ENCODE measurements around the gene PARK7. TPM values are rescaled to one million over a fixed set of nuclear protein-coding genes. Genes with fewer than 3 reads are reported as not detected.

PARK7 gene
- polyA plus RNA-seq, 12 donors, result 238 to 336 (median 303) TPM; not detected in 1

DNA sequence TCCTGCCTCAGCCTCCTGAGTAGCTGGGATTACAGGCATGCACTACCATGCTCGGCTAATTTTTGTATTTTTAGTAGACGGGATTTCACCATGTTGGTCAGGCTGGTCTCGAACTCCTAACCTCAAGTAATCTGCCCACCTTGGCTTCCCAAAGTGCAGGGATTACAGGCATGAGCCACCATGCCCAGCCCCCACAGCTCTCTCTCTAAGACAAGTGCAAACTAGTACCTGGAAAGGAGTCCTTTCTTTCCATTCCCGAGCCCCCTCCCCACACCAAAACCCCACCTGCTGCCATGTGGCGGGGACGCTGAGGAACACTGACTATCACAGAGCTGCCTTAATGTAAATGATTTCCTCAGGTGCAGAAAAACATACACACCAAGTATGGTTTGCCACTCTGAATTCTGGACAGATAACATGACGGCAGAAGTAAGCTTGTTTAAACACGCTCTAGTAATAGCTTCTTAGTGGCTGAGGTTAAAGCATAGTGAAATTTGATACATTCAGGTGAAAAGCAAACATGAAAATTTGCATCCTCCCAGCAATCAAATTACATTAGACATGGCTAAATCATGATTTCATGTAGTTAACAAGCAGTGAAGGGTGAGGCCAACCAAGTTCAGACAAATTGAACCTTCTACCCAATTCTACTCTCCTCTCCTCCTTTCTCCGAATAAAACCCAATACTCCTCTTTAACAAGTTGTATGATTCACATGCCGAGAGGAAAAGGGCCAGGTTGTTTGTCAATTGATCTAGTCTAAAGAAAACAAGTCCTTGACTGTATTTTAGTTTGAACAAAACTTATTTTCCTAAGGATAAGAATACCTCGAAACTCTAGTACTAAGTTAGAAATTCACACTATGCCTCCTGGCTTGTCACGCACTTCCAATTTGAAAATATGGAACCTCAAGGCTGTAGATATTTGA, 44.8 kb downstream of the PARK7 start:
- no peak for DNase-seq

DNA sequence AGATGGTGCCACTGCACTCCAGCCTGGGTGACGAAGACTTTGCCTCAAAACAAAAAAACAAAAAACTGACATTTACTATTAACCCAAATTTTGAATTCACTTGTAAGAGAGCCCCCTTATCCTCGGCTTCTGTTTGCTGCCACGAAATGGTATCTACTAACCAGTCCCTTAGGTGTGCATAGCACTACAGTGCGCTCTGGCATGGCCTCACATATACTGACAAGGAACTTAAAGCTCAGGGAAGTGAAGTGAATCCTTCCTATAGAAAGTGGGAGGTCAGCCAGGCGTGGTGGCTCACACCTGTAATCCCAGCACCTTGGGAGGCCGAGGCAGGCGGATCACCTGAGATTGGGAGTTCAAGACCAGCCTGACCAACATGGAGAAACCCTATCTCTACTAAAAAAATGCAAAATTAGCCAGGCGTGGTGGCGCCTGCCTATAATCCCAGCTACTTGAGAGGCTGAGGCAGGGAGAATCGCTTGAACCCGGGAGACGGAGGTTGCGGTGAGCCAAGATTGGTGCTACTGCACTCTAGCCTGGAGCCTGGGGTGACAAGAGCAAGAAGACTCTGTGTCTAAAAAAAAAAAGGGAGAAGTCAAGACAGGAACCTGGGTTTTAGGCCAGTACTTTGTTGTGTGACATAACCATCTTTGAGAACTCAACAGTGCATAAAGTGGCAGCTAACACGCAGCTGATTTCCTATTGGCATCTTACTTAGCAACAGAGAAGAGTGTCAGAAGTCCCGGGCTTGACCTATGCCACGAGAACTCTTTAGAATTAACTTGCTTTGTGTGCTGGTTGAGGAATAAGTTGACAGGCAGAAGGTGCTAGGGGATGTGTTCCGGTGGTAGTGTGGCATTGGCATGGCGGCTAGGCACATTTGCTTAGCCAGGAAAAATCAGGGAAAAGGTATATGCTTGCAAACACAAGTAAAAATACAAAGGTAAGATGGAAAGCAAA, 47.8 kb downstream of the PARK7 start:
- no peak for DNase-seq

DNA sequence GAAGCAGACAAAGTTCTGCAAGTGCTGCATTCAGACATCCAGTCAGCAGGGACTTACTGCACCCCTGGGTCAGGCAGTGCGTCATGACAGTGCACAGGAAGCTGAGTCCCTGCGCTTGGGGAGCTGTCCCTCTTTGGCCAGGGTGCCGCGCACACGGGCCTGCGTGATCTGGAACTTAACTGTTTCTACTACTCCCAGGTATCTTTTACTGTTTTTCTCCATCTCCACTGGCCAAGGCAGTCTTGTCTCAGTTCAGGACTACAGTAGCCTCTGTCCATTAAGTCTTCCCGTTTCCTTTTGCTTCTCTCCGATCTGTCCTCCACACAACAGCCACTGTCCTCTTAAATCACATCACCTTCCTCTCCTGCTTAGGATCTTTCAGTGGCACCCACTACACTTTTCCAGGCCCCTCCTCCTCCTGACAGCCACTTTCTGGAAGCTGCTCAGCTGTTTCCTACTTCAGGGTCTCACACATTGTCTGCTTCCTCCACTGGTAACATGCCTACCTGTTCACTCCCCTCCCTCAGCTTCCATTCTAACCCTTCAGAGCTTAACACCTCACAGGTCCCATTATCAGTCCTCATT, 48.7 kb downstream of the PARK7 start:
- no peak for DNase-seq

DNA sequence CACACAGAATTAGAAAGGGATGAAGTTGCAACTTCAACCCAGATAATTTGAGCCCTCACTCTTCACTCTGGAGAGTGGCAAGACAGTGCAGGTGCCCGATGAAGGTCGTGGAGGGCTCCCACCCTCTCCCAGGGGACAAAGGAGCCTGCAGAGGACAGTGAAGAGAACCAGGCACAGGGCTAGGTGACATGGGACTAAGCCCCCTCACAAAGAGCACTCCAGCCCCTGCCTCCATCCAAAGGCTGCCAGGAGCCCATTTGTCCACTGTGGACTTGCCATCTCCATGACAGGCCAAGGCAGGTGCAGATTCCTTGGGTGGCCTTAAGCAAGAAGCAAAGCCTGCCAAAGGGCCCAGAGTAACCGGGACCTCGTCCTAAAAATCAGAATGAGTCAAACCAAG, 49.5 kb downstream of the PARK7 start:
- DNase-seq, result no peak

DNA sequence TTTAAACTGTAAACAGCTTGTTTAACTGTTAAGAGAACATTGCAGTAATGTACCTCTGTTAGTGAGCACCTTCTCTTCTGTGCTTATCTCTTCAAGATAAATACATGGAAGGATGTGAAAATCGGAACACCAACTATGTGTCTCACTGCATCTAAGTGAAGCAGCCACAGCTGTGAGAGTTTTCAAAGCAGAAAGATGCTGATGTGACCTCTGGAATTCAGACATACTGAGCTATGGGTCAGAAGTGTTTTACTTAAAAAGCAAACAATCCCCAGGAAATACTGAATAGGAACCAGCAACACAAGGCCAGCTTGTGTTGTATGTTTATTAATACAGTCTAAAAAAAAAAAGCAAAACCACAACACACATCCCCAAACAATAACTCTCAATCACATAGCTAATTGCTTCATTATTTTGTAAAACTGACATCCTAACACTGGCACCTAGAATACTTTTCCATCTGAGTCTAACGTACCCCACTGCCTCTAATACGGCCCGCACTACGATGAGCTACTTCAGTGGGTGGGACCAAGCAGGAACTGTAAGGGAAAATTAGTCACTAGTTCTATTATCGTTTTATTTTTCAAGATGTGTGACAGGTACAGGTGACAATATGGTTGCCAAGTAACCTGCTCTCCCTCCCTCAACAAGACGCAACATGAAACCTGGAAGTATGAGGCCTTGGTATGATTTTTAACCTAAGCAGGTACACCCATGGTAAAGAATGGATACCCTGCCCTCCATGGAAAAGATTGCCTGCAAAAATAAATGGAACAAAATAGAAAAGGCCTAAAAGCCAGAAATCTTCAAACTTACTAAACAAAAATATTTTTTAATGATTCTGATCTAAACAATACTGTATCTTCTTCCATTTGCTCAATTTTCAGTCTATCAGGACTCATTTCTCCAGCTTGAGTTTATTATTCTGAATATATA, 50.7 kb downstream of the PARK7 start:
- no peak for DNase-seq

DNA sequence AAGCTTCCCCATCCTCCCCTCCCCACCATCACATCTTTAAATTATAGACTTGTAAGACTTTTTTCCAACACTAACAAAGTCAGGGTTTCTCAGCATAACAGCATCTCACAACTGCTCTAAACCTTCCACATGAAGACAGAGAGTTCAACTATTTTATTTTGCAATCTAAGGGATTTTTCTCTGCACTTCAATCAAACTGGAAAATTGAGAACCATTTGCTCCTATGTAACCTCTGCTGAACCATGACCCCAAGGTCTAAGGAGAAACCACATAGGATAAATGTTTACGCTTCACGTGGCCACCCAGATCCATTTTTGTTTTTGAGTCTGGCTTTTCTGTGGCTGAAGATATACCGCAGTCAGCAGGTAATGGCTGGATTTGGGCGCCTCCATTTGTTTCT, 51.4 kb downstream of the PARK7 start:
- no peak for DNase-seq

DNA sequence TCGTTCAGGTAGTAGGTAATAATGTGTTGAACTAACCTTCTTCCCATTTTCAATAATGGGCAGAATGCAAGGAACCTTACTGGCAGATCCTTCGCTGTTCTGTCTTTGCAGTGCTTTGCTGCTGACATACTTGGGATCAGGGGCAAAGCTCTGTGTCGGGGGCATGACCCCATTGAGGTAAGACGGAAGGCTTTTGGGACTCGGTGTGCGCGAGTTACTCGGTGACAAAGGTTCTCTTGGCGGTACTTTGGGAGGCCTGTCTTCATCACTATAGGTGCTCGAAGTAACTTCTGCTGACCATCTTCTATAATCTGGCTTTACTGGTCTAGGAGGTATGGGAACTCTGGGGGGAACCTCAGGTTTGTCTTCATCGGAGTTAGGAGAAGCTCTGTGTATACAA, 51.9 kb downstream of the PARK7 start:
- no peak for DNase-seq

DNA sequence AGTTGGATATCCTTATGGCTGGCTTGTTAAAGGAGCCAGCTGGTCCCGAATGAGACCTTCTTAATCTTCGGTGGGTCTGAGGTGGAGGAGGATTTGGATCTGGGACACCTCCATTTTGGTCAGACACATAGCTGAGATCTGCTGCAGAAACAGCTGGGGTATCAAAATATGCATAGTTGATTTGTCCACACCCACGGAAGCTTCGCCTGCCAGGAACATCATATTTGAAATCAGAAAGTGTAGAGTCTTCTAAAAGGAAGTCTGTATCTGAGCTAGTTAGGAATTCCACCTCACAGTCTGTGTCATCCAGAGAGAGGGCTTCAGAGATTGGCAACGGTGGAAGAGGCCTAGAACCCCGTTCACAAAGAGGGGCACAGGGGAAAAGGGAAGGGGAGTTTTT, 52.3 kb downstream of the PARK7 start:
- DNase-seq, result no peak

DNA sequence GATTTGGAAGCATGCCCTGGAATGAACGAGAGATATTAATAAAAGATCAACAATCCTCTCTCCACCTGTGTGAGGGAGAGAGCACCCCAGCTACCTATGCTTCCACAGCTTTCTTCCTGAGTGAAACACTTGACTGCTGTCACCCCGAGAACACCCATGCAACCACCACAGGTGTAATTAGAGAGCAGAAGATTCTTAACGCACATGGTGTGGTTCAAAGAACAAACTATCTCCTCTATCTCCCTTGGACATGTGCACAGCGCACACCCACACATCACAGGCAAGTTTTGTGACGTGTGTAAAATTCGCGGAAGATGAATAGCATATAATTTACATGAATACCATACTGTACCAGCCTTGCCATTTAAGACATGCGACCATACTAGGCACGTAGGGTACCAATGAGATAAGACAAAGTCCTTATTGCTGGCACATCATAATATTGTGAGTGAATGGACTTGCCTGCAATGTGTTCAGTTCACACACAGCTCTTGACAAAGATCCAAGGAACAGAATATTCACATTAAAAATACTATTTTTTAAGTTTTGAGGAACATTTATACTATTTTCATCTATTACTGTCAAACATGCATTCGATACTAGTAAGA, 53.0 kb downstream of the PARK7 start:
- DNase-seq, result no peak

DNA sequence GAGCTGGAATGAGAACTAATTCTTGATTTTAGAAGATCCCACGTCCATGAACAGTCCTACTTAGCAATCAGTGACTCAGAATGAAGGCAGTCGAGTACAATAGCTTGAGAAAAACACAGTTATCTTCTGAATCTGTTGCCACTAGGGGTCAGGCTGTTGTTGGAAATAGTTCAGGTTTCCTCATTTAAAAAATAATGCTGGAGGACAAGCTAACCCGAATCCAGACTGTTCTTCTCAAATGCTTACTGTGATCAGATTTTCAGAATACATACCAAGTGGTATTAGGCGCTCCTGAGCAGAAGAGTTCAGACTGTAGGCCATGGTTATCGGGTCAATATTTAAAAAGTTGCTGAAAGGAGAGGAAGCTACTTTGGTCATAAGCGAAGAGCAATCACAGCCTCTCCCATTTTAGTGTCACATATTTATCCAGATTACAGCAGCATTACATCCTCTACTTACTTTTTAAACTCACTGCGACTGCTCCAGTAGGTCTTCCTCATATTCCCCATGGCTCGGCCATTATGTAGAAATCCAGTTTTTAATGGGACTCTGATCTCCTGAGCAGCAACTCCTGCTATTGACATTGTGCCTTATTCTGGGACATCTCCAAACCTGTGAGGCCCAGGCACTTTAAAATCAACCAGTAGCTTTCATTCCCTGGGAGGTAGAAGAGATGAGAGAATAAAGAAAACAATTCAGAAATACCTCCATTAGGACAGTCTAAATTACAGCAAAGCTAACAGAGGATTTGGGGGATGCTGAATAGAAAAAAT, 53.7 kb downstream of the PARK7 start:
- peak; percentile 76 for DNase-seq

DNA sequence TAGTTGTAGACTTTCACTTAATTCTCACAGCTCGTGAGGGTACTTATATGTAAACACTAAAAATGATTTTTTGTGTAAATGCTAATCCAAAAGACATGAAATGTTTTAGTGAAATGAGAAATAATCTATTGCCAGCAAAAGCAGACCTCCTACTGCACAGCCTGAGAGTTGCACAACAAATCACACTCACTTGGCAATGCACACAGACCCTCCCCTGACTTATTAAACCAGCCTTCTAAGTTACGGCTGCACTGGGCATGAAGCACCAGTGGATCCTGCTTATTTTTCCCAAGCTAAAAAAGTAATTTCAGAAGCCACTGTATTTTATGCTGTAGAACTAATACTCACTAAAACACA, 54.3 kb downstream of the PARK7 start:
- DNase-seq, result no peak

DNA sequence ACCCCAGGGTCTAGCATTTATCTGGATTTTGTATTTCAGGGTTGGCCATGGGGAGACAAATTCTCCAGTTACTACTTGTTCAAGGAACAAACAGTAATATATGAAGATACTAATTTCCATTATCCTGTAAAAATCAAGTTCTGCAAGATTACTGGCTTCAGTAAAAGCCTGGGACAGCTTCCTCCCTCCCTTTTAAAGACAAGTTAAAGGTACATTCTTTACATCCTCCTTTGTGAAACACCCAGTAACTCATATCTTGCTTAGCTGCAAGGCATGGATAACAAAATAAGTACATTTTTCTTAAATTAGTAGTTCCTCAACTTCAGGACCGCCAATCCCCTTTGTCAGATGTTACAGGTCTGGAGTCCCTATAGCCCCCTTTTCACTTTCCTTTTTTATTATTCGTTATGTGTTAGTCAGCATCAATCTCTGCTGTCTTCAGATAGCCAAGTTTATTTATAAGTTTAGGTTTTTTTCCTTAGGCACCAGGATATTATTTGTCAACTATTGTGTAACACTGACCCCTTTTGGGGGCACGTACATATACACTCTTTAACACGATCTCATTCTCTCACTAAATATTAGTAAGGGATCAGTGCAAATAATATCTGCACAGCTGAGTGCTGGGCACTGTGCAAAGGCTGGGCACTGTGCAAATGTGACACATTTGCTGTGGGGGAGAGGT, 54.8 kb downstream of the PARK7 start:
- DNase-seq, result no peak

DNA sequence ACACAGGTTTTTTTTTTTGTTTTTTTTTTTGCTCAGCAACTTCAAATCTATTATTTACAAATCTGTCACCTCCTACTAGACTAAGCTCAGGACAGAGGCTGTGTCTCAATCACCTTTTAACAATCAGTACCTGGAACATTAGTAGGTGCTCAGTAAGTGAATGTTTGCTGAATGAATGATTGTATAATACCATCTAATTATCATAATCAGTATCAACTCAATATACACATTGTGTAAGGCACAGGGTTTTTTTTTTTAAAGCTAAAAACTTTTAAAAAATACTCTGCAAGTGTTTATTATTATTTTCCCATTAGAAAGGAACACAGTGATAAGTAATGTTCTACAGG, 55.4 kb downstream of the PARK7 start:
- no peak for DNase-seq

DNA sequence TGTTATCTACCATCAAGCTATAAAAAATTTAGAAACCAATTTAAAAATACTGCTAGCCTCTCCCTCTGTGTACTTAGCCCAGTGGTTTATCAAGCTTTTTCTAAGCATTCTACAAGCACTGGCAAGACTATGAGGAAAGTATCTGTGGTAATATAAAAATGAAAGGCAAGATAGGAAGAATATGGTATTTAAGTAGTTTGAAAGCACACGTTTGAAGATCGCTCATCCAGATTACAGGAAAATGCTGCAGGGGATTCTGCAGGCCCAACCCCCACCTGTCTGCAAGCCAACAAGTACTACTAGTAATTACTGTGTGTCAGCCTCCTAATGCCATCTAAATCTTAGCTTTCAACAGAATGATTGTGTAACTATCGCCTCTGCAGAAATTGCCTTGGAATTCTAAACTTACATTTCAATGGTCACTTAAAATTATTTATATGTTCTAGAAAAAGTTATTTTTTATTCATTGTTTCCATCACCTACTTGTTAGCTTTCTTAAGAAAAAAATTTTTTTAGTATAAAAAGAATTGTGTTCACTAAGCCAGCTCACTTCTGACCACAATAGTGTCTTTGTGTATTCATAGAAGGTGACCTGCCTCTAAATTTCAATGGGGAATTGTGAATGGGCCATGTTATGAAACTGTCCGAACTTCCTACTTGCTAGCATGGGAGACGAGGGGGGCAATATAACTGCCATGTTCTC, 56.1 kb downstream of the PARK7 start:
- DNase-seq, result no peak

DNA sequence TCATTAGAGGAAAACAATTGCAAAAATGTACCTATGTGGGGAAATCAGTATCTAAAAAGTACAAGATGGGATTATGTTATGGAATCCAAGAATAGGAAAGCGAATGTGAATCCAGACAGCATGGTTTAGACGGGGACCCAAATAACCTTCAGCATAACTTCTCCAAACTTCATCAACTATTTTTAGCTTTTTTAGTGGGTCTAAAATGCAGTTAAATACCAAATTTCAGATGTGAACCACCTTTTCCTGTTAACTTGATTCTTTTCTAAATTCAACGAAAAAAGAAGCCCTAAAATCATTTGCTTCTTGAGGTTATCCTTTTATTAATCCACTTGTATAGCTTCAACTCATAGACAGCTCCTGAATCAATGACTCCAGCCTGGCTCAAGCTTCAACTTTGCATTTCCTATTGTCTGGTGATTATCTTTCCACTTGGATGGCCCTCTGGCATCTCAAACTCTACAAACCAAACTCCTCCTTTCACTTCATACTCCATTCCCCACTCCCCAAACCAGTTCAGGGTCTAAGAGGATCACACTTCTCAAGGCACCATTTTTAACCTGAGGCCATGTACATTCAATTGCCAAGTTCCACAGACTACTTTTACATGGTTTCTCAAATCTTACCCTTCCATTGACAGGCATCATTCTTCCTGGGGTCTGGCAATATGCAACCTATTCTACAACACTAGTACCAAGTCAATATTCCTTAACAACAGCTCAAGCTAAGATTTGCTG, 57.1 kb downstream of the PARK7 start:
- no peak for DNase-seq

DNA sequence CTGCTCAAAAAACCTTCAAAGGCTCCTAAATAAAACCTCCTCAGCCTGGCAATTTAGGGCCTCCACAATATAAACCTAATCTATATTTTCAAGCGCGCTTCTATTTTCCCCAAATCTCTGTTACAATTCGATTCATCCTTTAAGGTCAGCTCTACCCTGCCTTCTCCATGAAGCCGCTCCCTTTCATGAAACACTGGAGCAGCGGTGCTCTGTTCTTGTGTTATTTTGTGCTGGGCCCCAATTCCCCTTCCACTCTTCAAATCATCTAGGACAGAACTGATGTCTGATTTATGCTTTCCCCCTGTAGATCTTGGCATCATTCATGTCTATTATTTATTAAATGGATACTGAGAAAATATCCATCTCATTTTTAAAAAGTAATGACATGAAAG, 57.7 kb downstream of the PARK7 start:
- DNase-seq, result no peak

DNA sequence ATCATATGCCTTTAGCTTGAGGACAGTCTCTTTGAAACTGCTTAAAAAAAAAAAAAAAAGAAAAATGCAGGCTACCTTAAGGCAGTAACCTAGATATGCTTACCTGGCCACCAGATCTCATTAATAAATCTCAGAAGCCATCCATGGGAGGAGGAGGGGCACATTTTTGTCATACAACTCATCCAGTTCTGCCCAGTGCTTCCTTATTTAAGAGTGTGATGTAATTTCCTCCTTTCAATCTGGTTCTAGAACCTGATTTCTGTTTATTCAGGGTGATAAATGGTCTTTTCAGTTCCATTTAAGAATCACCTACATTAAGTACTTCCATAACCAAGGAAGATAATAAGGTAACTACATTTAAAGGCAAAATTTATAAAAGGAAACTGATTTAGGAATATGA, 58.5 kb downstream of the PARK7 start:
- no peak for DNase-seq

DNA sequence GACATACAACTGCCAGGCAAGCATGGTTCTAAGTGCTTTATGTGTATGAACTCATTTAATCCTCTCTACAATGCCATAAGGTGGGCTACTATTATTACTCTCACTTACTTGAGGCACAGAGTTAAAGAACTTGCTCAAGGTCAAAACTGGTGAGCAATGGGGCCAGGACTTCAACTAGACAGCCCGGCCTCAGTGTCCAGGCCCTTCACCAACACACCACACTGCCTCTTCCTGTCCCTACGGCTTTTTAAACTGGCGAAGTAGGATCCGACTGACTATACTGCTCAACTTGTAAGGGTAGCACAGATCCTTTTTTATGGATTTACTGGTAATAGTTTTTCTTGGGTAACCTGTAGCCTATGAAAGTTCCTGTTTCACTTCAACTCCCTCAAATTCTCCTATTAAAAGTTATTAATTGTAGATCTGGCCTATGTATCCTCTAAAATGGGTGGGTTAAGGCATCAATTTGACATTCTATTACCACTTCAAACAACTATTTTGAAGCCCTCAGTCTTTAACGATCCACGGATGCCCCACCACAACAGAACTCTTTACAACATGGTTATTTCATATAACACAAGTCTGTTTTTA, 60.3 kb downstream of the PARK7 start:
- no peak for DNase-seq

Data from muscle of arm (tissue), 12 donors.